ENCODE data around the gene BRK1.

The BRK1 gene

GRCh38 chr3:10164546-10165393 lies 49.3 kb downstream of the BRK1 start, which contains the start of gene IRAK2 (continued):
- TF ChIP-seq ZNF518A (tag by site-specific recombination; conservative IDR thresholded peaks at IDR 0.05; ENCODE audit: low read depth) (no peak), ZNF549 (tag by site-specific recombination; IDR thresholded peaks at IDR 0.05) (no peak), SP3 (tag by site-specific recombination; IDR thresholded peaks at IDR 0.05) (peak; percentile 50; the same call in 1 of the 2 replicates), ZNF626 (tag by site-specific recombination; IDR thresholded peaks at IDR 0.05) (no peak), ZSCAN5A (tag by site-specific recombination; IDR thresholded peaks at IDR 0.05) (no peak), ZBTB49 (tag by site-specific recombination; IDR thresholded peaks at IDR 0.05; ENCODE audit: low read depth) (no peak), PBX3 (CRISPR knock-in tag; IDR thresholded peaks at IDR 0.05) (no peak), ZNF501 (tag by site-specific recombination; IDR thresholded peaks at IDR 0.05) (peak; percentile 77), ZNF155 (tag by site-specific recombination; IDR thresholded peaks at IDR 0.05) (no peak), ZNF211 (tag by site-specific recombination; IDR thresholded peaks at IDR 0.05; ENCODE audit: low read depth) (no peak), EGR2 (tag by site-specific recombination; IDR thresholded peaks at IDR 0.05; ENCODE audit: low read depth) (no peak), SP2 (tag by site-specific recombination; IDR thresholded peaks at IDR 0.05) (no peak), ZNF391 (tag by site-specific recombination; IDR thresholded peaks at IDR 0.05; ENCODE audit: borderline replicate concordance, low read depth) (no peak), ZNF140 (tag by site-specific recombination; IDR thresholded peaks at IDR 0.05) (no peak), ZSCAN30 (tag by site-specific recombination; IDR thresholded peaks at IDR 0.05) (0 out of 2 replicates have a peak, but pooled peaks have one; percentile 23), GLI2 (tag by site-specific recombination; IDR thresholded peaks at IDR 0.05; ENCODE audit: borderline replicate concordance, low read depth) (no peak), ZNF777 (tag by site-specific recombination; IDR thresholded peaks at IDR 0.05; ENCODE audit: borderline replicate concordance) (peak; percentile 86), ZNF785 (tag by site-specific recombination; IDR thresholded peaks at IDR 0.05) (no peak), ZXDB (tag by site-specific recombination; IDR thresholded peaks at IDR 0.05) (peak; percentile 87), ZNF792 (tag by site-specific recombination; IDR thresholded peaks at IDR 0.05) (peak; percentile 57; the same call in 1 of the 2 replicates), ZNF174 (tag by site-specific recombination; IDR thresholded peaks at IDR 0.05) (no peak), ZNF670 (tag by site-specific recombination; IDR thresholded peaks at IDR 0.05; ENCODE audit: low read depth) (no peak), BCL11B (tag by site-specific recombination; IDR thresholded peaks at IDR 0.05; ENCODE audit: low read depth) (no peak), ZBTB11 (tag by site-specific recombination; conservative IDR thresholded peaks at IDR 0.05; ENCODE audit: low read depth) (no peak; the same call in 1 of the 2 replicates), OSR2 (tag by site-specific recombination; IDR thresholded peaks at IDR 0.05) (no peak), KLF16 (tag by site-specific recombination; IDR thresholded peaks at IDR 0.05) (peak; percentile 57)

Measured in HEK293 (cell line).